GM12865 (cell line): ENCODE data around the gene TMEM123.

Source experiments
- DNase-seq: peaks from one replicate; pipeline ENCODE4 v3.0.0; 2010; ENCODE audit warnings: low read depth
- H3K4me3 ChIP-seq: 2 replicates; pipeline ENCODE4 v1.5.1; 2011; ENCODE audit warnings: mild to moderate bottlenecking, low read depth, low read length, control low read depth
- TF ChIP-seq, protein P1 (sequence below): IDR thresholded peaks from 2 replicates; pipeline ENCODE4 v1.5.1; 2011; ENCODE audit warnings: low read length, control low read depth, low read depth, inconsistent platforms; ENCODE audit not compliant: insufficient read depth; ENCODE audit errors: missing control alignments

The TMEM123 gene

DNA sequence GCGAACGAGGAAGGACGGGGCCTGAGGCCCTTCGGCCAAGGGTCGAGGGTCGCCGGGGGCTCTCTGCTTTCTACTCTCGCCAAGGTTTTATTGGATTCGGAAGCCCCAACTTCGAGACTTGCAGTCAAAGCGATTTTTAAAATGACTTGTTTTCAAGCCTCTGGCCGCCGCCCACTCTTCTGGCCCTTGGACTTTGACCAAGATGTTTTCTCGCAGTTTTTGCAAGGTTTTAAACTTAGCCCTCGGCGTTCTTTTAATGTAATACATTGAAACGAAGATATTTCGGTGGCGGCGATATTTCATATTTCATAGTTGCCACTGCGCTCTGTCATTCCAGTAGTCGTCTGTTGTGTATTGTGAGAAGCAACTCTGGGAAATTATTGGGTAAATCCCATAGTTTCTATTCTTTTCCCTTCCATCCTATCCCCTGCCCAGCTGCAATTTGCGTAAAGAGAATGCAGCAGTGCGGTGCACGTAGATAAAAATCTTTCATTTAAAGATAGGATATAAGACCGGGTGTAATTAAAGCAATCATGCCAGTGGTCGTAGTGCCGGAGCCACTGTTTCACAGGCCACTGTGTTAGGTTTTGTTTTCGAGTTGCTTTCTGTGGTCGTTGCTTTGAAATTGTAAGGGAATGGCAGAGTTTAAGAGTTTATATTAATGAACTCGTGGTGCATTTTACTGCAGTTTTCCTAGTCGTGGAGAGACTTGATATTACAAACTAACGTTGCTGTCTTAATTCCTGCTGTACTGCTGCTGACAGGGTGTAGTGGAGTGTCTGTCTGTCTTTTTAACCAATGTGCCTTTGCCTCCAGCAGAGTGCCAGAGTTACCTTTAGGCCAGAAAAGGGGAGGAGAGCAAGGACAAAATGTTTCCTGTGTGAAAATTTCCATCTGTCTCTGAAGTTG lies 104.8 kb downstream of the TMEM123 start:
- H3K4me3 ChIP-seq, result peak overlapping the region; percentile 87
- peak; percentile 44 for DNase-seq
- TF ChIP-seq, protein P1, sequence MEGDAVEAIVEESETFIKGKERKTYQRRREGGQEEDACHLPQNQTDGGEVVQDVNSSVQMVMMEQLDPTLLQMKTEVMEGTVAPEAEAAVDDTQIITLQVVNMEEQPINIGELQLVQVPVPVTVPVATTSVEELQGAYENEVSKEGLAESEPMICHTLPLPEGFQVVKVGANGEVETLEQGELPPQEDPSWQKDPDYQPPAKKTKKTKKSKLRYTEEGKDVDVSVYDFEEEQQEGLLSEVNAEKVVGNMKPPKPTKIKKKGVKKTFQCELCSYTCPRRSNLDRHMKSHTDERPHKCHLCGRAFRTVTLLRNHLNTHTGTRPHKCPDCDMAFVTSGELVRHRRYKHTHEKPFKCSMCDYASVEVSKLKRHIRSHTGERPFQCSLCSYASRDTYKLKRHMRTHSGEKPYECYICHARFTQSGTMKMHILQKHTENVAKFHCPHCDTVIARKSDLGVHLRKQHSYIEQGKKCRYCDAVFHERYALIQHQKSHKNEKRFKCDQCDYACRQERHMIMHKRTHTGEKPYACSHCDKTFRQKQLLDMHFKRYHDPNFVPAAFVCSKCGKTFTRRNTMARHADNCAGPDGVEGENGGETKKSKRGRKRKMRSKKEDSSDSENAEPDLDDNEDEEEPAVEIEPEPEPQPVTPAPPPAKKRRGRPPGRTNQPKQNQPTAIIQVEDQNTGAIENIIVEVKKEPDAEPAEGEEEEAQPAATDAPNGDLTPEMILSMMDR, result no peak

DNA sequence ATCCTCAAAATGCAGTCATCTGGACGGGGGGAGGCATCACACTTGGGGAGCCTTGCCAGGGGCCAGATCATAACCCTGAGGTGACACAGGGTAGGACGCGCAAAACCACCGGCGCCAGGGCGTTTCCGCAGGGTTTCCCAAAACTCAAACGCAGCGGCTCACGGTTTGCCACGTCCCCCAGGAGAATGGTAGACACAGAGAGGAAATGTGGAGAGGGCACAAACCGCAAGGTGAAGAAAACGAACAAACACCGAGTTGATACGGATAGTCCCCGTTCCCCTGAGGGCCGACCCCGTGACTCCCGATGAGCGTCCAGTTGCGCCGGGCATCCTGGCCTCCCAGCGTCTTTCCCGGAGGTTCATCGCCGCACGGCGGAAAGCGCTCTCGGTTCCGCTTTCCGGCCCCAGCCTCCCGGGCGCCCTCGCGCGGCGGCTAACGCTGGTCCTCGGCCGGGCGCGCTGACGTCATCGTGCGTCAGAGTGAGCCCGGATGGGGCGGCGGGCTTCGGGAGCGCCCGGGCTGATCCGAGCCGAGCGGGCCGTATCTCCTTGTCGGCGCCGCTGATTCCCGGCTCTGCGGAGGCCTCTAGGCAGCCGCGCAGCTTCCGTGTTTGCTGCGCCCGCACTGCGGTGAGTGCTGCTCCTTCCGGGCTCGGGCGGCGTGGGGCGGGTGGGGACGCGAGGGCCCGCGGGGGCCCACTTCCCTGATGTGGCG lies 105.7 kb downstream of the TMEM123 start, which contains the start of gene BIRC2:
BIRC2 (plus strand) TSS at position 467 of the 714 bp plus-strand sequence. CDS start 2,641 bp downstream, outside the sequence.
- H3K4me3 ChIP-seq, result peak within 1 kb of the TSS; percentile 87
- TF ChIP-seq, protein P1, result peak; percentile 84
- peak; percentile 94 for DNase-seq

DNA sequence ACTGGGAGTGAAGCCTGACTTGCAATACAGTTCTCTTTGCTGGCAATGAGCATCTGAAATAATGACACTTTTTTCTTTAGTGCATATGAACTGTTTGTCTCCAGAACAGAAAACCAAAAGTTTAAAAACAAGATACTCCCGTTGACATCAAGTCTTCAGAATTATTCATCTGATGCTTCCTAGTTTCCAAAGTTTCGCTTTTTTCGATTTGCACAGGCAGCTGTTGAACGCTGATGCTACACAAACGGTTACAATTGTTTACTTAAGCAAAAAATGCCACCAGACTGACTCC lies 106.2 kb downstream of the TMEM123 start:
- peak overlapping the region; percentile 87 for H3K4me3 ChIP-seq
- TF ChIP-seq, protein P1, result no peak
- no peak for DNase-seq
